ENCODE data around the gene SKOR2. TPM values are rescaled to one million over a fixed set of nuclear protein-coding genes. Genes with fewer than 3 reads are reported as not detected.

The SKOR2 gene
- total and polyA plus RNA-seq, 2 of the 13 experiments (the other 11 are each of a cell fraction or from before 2014, with no cell fraction given) = not detected

DNA sequence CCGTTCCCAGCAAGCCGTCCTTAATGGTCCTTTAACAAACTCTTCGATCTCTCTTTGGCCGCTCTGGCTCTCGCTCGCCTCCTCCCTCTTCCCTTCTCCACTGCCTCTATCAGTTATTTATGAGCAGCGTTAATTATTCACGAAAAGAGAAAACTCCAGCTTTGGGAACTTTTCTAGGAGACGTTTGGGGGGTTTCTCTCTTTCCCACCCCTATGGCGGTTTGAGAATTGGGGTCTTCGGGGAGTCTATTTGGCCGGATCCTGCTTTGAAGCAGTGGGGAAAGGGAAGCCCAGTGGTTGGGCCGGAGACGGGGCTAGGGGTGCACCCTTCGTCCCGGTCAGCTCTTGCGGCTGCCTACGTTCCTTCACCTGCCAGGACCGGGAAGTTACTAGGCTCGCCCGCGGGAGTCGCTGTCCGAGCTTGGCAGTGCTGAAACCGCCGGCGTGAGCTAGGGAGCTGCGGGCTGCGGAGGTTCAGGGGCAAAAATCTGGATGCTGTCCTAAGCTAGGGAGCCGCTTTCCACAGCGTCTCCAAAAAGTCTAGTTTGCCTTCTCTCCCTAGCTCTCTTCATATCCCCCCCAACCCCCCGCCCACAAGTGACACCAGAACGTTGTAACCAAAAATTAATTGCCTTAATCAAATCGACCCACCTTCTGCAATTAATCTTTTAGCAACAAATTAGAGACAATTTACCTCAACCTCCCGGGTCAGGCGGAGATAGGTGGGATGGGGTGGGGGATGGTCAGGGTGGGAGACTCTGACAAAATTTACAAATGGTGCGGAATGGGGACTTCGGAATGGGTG lies 8.9 kb upstream of the SKOR2 start (continued):
- TF ChIP-seq, protein P1, sequence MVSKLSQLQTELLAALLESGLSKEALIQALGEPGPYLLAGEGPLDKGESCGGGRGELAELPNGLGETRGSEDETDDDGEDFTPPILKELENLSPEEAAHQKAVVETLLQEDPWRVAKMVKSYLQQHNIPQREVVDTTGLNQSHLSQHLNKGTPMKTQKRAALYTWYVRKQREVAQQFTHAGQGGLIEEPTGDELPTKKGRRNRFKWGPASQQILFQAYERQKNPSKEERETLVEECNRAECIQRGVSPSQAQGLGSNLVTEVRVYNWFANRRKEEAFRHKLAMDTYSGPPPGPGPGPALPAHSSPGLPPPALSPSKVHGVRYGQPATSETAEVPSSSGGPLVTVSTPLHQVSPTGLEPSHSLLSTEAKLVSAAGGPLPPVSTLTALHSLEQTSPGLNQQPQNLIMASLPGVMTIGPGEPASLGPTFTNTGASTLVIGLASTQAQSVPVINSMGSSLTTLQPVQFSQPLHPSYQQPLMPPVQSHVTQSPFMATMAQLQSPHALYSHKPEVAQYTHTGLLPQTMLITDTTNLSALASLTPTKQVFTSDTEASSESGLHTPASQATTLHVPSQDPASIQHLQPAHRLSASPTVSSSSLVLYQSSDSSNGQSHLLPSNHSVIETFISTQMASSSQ (IDR thresholded peaks at IDR 0.05; ENCODE audit: low read depth) = no peak
- TF ChIP-seq, protein P1 (CRISPR knock-in tag; IDR thresholded peaks at IDR 0.05; ENCODE audit: borderline replicate concordance) = no peak
- no peak for TF ChIP-seq ZNF253 (CRISPR knock-in tag; IDR thresholded peaks at IDR 0.05; ENCODE audit: borderline replicate concordance)
- peak; percentile 83; the same call in 1 of the 2 replicates for TF ChIP-seq NKX3-1 (CRISPR knock-in tag; IDR thresholded peaks at IDR 0.05)
- no peak for TF ChIP-seq NR2F6 (IDR thresholded peaks at IDR 0.05)
- no peak for TF ChIP-seq NR2F6 (CRISPR knock-in tag; IDR thresholded peaks at IDR 0.05)
- TF ChIP-seq, protein P2, sequence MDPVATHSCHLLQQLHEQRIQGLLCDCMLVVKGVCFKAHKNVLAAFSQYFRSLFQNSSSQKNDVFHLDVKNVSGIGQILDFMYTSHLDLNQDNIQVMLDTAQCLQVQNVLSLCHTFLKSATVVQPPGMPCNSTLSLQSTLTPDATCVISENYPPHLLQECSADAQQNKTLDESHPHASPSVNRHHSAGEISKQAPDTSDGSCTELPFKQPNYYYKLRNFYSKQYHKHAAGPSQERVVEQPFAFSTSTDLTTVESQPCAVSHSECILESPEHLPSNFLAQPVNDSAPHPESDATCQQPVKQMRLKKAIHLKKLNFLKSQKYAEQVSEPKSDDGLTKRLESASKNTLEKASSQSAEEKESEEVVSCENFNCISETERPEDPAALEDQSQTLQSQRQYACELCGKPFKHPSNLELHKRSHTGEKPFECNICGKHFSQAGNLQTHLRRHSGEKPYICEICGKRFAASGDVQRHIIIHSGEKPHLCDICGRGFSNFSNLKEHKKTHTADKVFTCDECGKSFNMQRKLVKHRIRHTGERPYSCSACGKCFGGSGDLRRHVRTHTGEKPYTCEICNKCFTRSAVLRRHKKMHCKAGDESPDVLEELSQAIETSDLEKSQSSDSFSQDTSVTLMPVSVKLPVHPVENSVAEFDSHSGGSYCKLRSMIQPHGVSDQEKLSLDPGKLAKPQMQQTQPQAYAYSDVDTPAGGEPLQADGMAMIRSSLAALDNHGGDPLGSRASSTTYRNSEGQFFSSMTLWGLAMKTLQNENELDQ (CRISPR knock-in tag; IDR thresholded peaks at IDR 0.05; ENCODE audit: borderline replicate concordance) = peak; percentile 88; the same call in 1 of the 2 replicates
- TF ChIP-seq FOXK2 (IDR thresholded peaks at IDR 0.05) = no peak

All from HepG2 (cell line).